Gastroesophageal sphincter (tissue), 3 donors: Measurements from ENCODE around the gene OGFOD2.

Experiments used
- CTCF ChIP-seq, 4 experiments: fragments of 200-600 bp in 2 of 4; fragments of 450-650 bp in 2 of 4; sonication (generic) in 1 of 4; IDR thresholded peaks; one replicate each; pipeline ENCODE4 v1.5.1; 2017 to 2019; ENCODE audit warnings: antibody characterized with exemption in 4 of 4, mild to moderate bottlenecking in 2 of 4, moderate library complexity in 2 of 4
- EP300 ChIP-seq: sonication (generic); formaldehyde crosslinking; IDR thresholded peaks from one replicate; pipeline ENCODE4 v1.6.1; 2017; ENCODE audit warnings: antibody characterized with exemption, mild to moderate bottlenecking
- POLR2A ChIP-seq, 2 donors: fragments of 450-650 bp; IDR thresholded peaks; one replicate each; pipeline ENCODE4 v1.6.1; 2017; ENCODE audit warnings: antibody characterized with exemption in 2 of 2, mild to moderate bottlenecking in 2 of 2, moderate library complexity in 1 of 2

DNA sequence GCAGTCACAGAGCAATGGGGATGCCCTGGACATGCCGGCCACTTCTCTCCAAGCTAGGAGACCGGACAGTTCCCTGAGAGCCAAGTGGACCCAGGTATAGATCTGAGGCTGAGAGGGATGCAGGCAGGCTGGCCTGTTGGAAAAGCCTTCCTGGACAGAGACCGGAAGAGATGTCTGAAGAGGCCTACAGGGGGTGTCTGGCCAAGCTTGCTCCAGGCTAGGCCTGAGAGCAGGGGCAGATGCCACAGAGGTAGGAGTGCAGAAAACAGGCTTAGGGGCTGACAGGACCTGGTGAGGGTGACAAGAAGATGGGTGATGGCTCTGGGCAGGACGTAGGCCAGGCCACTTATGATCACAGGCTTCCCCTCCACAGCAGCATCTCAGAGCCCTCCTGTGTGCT lies 35.6 kb downstream of the OGFOD2 start:
- TF ChIP-seq EP300 (no peak), POLR2A (IDR thresholded peaks at IDR 0.05) (no peak), CTCF (IDR thresholded peaks at IDR 0.05) (no peak)
